Left renal cortex interstitium (tissue), 4 donors: ENCODE data around the gene C14orf119. TPM values are rescaled to one million over a fixed set of nuclear protein-coding genes. Genes with fewer than 3 reads are reported as not detected.

Experiments used
- DNase-seq, 4 donors: peaks; one replicate each; pipeline ENCODE4 v3.0.0-alpha.2; 2013; ENCODE audit warnings: low read depth in 4 of 4, low spot score in 2 of 4, missing footprints in 1 of 4
- polyA plus RNA-seq, 4 donors: library from polyadenylated mRNA; unstranded; fragments of 120-200 nt; gene quantifications; one replicate each; pipeline ENCODE4 v1.2.1, GENCODE V29; 2013; ENCODE audit not compliant: insufficient read length in 4 of 4

Gene C14orf119
- polyA plus RNA-seq, 4 donors = 67.4 to 95.9 (median 73.9) TPM

DNA sequence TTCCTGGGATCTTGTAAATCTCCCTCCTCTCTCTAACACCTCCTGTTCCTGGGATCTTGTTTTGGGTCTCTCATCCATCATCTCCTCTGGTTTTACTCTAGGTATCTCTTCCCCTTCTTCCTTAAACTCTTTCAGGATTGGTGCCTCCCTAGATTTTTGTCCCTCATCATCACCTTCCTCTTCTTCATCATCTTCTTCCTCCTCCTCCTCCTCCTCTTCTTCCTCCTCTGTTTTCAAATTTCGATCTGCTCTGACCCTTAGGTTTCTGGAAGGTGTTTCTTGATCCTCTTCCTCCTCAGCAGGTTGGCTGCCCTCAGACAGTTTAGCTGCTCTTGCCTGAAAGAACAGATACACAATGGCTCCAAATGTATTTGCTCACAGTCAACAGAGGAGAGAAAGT is 14.8 kb upstream of the C14orf119 start:
- DNase-seq = no peak

DNA sequence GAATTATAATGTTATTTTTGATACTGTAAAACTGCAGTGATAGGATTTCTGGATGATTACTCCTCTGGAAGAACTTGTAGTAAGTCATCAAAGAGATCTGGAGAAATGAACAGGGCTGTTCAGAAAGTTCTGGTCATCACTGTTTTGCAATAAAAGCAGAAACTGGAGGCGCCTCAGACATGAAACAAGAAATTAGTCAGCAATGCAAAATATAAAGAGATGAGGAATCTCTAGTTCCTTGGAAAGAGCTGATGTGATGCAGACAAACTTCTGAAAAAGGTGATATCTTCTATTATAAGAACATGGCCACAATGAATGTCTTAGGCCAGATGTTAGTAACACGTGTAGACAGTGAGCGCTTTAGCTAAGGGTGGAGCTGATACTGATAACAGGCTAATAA is 9.8 kb upstream of the C14orf119 start:
- DNase-seq = no peak

DNA sequence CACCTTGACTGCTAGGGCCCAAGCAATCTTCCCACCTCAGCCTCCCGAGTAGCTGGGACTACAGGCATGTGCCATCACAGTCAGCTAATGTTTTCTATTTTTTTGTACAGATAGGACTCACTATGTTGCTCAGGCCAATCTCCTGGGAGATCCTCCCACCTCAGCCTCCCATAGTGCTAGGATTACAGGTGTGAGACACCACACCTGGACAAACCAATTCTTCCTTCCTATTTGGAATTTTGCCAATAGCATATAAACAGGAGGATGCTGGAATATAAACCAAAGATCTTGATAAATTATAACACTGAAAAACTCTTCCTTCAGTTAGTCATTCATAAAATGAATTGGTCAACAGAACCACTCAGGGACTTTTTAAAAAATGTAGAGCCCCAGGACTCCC is 8.7 kb upstream of the C14orf119 start:
- no peak for DNase-seq

DNA sequence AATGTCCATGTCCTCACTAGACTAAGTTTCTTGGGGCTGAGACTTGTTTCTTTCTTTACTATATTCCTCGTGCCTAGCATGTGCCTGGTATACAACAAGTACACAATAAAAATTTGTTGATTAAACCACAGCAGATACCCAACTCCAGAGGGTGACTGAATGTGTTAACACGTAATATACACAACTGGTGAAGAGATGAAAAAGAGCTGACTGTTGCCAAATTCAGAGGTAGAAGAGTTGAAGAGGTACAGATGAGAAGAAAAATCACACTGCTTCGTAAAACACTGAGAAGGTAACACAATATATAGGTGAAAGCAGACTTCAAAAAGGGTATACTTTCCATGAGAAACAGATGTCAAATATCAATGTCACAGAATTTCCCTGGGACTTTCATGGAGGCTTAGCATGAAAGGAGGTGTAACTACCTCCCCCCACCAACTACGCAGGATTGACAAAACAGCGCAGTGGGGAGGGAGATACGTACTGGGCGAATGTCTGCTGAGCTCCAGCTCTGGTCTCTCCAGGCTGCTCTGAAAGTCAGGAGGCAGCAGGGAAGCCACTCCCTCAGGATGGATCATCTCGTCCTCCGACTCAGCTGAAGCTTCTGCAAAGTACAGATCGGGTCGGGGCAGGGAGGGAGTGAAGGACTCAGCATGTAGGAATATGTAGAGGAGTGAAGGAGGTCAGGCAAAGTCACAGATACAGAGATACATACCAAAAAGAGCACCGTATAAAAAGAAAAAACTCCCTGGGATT is 5.6 kb upstream of the C14orf119 start:
- no peak for DNase-seq

DNA sequence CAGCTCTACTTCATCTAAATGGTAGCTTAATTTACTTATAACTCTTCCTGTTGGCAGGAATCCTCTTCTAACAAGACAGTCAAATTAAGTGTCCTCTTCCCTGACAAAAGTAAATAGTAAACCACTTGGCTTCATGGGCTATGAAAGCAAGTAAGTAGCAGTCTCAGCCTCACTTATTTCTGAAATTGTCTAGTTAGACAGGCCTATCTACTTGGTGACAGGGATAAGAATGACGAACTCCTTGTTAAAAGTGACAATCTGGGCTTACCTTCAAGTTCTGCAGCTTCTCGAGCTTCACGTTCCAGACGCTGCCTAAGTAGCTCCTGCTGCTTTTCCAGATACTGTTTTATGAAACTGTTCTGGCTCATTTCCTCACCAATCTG is 5.1 kb upstream of the C14orf119 start:
- DNase-seq = no peak

DNA sequence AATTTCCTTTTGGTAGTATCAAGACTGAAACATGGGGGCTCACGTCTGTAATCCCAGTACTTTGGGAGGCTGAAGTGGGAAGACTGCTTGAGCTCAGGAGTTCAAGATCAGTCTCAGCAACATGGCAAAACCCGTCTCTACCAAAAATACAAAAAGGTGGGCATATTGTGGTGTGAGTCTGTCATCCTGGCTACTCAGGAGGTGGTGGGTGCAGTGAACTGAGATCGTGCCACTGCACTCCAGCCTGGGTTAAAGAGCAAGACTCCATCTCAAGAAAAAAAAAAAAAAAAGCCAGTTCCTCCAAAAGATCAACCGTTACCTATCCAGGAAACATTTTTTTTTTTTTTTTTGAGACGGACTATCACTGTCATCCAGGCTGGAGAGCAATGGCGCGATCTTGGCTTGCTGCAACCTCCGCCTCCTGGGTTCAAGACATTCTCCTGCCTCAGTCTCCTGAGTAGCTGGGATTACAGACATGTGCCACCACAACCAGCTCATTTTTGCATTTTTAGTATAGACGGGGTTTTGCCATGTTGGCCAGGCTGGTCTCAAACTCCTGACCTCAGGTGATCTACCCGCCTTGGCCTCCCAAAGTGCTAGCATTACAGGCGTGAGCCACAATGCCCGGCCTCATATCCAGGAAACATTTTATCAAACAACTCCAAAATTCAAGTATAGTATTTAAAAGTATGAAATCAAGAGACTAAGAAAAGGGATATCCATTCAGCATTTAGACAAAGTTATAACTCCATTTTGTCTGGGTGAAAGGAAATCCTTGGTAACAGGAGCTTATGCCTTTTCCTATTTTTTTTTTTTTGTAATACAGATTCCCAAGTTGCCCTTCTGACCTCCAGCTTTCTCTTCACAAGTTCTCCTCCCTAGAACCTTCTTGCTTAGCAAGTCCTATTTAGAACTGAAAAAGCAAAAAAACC is 3.7 kb upstream of the C14orf119 start:
- DNase-seq = no peak

DNA sequence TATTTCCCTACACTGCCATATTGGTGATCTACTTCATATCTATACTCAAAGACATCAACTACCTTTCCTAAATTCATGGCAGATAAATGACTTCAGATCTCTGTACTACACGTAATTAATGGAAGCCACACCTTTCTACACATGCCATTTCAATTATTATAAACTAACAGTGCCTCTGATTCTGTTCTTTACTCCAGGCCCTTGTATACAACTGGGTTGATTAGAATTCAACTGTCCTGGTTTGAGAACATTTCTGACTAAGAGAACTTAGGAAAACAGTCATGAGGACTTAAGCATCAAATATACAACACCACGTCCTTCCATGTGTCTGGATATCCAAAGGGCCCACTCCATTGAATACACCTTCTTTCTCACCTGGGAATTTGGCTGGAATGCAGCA is 2.2 kb upstream of the C14orf119 start:
- no peak for DNase-seq

DNA sequence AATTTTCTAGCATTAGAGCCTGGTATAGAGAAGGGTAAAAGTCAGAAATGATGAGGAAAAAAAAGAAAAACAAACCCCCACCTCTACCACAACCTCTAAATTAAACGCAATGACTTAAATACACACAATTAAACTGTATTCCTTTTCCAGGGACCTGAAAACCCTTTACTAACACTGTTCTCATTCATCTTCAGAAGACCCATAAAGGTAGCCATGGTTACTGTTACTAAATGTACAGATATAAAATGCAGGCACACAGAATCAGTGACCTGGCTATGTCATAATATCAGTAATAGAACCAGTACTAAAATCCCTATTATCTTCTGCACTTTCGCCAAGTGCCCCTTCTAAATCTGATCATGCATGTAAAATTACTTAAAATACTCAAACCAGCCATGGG is 1.8 kb upstream of the C14orf119 start:
- DNase-seq = no peak

DNA sequence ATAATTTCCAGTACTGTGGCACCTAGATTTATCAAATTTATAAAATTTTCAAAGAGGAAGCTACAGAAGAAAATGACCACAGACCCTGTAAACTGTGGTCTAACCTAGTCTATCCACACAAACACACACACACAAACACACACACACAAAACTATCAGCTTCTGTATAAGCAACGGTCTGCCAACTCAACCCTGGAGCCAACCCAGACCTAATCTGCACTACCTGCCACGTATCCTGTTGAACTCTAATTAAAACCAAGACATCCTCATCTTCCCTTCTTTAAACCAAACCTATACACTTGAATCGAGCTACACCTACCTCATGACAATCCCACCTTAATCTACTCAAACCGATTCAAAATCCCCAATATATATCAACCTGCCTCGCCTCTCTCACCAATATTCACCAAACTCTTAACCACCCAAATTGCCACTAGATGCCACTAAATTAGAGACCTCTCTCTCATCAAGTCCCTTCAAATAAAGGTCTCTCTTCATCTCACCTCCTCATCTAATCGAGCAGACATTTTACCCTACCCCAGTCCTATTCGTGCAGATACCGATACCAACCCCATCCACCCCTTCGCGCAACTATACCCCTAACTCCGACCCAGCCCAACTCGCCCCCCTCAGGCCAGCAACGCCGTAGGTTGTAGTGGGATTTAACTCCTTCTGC is 1.2 kb upstream of the C14orf119 start:
- no peak for DNase-seq

DNA sequence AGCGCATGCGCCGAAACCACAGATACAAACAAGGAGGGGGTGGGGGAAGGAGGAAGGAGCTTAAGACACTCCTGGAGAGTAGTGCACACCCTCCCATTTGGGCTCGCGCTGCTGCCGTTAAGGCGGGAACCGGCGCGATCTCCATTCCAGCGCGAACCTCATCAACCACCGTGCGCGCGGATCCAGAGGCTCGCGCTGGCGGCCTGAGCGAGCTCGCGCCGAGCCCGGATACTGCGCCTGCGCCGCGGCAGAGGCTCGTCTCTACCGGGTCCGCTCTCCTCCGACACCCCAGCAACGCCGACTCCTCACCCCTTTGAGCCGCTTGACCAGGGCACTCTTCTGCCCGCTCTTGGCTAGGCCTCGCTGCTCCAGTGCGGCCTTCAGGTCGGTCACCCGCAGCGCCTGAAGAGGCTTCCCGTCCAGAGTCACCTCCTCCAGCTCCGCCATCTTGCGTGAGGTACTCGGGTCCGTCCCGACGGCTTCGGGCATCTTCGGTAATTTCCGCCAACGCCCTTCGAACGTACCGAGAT is 574 bp upstream of the C14orf119 start, which contains the start of gene ACIN1:
Gene ACIN1 (minus strand): TSS at position 471 of the 530 bp plus-strand sequence. CDS start 24 bp downstream, at position 447.
- DNase-seq = peak; percentile 74 to 99 (median 90)

DNA sequence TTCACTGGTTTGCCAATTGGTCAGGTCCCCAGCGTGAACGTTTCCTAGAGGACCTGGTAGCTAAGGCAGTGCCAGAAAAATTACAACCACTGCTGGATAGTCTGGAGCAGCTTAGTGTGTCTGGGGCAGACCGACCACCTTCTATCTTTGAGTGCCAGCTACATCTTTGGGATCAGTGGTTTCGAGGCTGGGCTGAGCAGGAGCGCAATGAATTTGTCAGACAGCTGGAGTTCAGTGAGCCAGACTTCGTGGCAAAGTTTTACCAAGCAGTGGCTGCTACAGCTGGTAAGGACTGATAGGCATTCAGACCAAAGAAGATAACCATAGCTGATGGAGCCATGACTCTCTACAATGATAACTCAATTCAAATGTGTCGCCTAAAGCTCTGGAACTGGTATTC is 2.5 kb downstream of the C14orf119 start:
- DNase-seq = no peak

DNA sequence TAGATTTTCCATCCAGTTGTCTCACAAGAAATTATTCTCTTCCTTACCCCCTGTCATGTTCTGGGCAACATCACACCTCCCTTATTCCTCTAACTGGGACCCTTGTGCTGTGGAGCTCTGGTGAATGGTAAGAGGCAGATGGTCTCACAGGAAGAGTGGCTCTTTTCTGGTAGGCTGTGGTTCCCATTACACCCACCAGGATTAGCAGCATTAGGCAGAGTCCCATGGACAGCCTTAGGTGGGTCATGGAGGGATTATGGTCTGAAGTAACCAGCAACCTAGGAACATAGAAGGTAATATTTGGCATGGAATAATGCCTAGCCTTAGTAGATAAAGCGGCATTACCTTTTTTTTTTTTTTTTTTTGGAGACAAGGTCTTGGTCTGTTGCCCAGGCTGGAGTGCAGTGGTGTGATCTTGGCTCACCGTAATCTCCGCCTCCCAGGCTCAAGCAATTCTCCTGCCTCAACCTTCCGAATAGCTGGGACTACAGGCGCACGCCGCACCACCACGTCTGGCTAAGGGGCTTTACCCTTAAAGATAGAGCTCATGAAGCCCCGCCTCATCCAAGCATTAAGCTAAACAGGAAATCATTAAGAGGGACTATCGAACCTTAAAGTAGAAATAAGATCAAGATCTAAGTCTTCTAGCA is 4.0 kb downstream of the C14orf119 start:
- DNase-seq = no peak

DNA sequence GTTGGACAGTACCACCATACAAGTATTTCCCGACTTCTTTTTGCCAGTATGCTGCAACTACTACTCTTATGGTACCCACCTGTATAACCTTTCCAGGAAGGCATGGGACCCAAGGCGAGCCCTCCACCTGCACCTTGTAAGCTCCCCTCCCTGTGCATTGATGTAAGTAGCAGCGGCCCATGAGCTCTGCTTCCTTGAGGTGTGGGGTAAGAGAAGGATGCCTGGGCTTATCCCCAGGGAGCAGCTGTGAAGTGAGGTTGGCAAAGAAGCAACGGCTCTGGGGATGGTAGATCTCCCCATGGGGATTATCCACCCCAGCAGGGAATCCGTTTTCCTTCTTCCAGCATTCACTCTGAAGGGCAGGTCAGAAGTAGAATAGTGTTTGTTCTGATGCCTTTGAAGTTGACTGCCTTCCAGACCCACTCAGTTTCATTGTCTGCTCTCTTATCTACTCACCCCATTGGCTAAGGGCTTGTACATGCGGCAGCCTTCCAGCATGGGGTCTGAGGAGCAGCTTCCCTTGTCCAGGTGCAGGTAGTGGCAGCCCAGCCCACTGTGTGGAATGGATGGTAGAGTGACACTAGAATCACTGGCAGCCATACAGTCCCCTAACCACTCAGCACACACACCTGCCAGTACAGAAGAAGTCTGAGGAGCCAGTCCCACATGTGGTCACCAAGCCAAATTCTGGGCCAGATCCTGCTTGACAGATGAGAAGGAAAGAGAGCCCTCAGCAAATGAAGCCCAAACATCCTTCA is 6.1 kb downstream of the C14orf119 start:
- no peak for DNase-seq

DNA sequence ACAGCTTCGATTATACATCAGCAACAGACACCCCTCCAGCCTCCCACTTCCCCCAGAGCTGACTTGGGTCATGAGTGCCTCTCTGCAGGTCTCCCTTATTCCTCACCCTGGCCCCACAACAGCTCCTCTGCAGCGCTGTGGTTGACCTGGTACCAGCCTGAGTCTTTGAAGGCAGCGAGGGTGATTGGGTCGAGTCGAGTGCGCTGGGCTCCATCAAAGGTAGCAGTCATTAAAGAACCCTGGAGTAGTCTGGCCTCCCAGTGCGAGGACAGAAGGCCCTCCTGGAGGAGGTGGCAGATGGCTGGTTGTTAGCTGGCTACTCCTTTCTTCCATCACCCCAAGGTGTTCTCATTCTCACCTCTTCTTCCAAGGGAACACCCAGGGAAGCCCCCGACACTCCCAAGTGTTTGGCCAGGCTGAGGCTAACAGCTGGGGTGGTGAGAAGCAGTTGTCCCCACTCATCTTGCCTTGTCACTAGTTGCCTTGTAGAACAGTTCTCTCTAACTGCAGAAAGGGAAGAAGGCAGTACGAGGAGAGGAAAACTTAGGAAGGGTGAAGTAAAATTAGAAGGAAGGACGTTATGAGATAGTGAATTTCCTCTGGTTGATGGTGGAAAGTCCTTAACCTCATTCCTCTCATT is 6.8 kb downstream of the C14orf119 start:
- no peak for DNase-seq

DNA sequence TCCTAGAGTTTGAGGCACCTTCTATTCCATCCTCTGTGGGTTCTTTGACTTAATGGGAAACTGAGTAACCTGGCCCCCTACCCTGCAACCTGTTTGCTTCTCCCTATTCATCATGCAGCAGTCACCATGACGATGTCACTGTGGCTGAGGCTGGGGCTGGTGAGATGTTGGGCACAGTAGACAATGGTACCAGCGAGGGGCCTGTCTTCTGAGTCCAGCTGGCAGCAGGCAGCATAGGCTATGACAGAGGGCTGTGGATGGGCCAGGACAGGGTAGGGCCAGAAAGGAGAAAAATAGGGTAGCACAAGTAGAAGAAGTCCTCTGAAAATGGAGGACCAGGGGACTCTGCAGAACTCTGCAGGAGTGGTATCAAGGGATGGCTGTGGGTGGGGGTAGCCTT is 7.5 kb downstream of the C14orf119 start:
- DNase-seq = no peak

DNA sequence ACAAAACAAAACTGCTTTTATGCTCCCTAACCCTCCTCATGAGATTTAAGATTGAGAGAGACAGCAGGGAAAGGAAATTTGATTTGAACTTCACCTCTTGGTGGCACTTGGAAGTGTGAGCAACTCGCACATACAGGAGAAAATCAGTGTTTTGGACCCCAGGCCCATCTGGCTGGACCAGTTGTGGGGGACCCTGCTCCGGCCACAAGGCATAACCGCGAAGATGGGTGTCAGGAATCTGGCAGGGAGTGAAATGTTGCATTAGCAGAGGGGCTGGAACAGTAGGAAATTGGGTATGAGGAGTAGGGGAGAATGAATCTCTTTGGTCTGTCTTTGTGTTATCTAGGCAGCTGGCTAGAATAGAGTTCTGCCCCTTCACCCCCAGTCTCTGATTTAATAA is 8.3 kb downstream of the C14orf119 start:
- no peak for DNase-seq

DNA sequence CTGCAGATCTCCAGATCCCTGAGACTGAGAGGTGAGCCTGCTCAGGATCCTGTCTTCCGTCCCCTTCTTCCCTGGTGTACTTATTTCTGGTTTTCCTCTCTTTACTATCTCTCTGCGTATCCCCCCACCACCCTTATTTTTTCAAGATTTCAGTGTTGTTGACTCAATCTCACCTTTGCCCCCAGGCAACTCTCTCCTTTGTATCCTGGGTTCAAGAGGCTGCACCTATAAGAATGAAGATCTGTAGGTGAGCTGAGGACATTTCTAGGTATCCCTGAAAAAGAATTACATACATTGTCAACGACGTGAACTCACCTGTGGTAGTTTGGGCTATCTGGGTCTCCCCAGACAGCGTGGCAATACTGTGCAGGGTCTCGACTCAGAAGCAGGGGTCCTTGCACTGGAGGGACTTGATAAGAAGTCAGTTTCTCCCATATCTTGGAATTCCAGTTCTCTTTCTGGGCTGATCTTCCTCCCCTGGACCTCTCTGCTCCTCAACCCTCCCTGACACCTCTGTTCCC is 8.8 kb downstream of the C14orf119 start:
- no peak for DNase-seq

DNA sequence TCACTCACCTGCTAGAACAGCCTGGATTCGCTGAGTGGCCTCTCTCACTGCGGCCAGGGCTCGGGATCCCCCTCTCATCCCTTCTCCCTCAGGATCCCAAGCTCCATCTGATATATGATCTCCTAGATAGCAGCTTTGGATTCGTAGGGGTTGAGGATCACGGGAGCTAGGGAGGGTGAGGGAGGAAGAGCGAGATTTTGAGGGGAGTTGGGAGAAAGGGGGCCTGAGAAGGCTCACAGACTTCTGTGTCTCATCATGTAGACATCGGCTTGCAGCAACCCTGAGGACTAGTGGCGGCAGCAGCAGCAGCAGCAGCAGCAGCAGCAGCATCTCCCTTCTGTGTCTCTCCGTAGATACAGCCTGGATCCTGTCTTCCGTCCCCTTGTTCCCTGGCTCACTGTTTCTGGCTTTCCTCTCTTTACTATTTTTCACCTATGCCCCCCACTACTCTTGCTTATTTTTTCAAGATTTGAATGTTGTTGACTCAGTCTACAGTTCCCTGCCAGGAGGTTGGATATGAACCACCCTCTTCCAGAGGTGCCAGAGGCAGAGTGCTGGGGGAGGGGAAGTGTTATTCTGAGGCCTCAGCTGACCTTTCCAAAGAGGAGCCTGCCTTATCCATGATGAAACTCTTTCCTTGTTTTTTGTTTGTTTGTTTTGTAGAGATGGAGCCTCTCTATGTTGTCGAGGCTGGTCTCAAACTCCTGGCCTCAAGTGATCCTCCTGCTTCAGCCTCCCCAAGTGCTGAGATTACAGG is 9.5 kb downstream of the C14orf119 start, which contains the start of gene CIROP:
Gene CIROP (minus strand): TSS at position 399 of the 757 bp plus-strand sequence. CDS start 69 bp downstream, at position 330.
- no peak for DNase-seq
